ENCODE results near the gene HRH2.
A peak's percentile ranks its signal among the peaks of the same experiment; 100 is the strongest.

The HRH2 gene

GRCh38 chr5:175649967-175650366, 7.9 kb upstream of the HRH2 start:
- DNase-seq = no peak

GRCh38 chr5:175650430-175651205, 7.3 kb upstream of the HRH2 start:
- DNase-seq = peak; percentile 20

GRCh38 chr5:175652741-175653663, 4.9 kb upstream of the HRH2 start:
- DNase-seq = peak; percentile 70

GRCh38 chr5:175653763-175654162, 4.1 kb upstream of the HRH2 start:
- DNase-seq = no peak

- no peak for DNase-seq
Observed at GRCh38 chr5:175654339-175654738, 3.5 kb upstream of the HRH2 start.

GRCh38 chr5:175654807-175655206, 3.1 kb upstream of the HRH2 start:
- no peak for DNase-seq

- DNase-seq = peak; percentile 17
Observed at GRCh38 chr5:175655411-175655810, 2.5 kb upstream of the HRH2 start.

GRCh38 chr5:175656966-175657365, 905 bp upstream of the HRH2 start:
- no peak for DNase-seq

- no peak for DNase-seq
Observed at GRCh38 chr5:175658299-175659145, 651 bp downstream of the HRH2 start.

- no peak for DNase-seq
Observed at GRCh38 chr5:175659546-175660253, 1.8 kb downstream of the HRH2 start.

- no peak for DNase-seq
Observed at GRCh38 chr5:175663186-175664184, 5.6 kb downstream of the HRH2 start.

GRCh38 chr5:175664723-175665122, 6.9 kb downstream of the HRH2 start:
- no peak for DNase-seq

- DNase-seq = no peak
Observed at GRCh38 chr5:175666216-175666615, 8.3 kb downstream of the HRH2 start.

GRCh38 chr5:175668006-175668405, 10.1 kb downstream of the HRH2 start:
- no peak for DNase-seq

- no peak for DNase-seq
Observed at GRCh38 chr5:175670372-175670771, 12.5 kb downstream of the HRH2 start.

GRCh38 chr5:175671013-175671412, 13.1 kb downstream of the HRH2 start:
- DNase-seq = no peak

GRCh38 chr5:175672976-175673648, 15.2 kb downstream of the HRH2 start:
- no peak for DNase-seq

- no peak for DNase-seq
Observed at GRCh38 chr5:175674731-175675346, 17.0 kb downstream of the HRH2 start.

GRCh38 chr5:175675873-175676272, 18.0 kb downstream of the HRH2 start:
- DNase-seq = no peak

GRCh38 chr5:175677571-175677970, 19.7 kb downstream of the HRH2 start:
- DNase-seq = no peak
